HG03103 (cell line): ENCODE data around the gene EIF4G3.
"Not testable (repeated sequence)": the region's sequence is repeated elsewhere in the genome, so short reads cannot be mapped to it uniquely, and the experiment has no call there.

Source experiments
- ATAC-seq: cut with Tn5 transposase; IDR thresholded peaks from one replicate; pipeline ENCODE4 v1.9.1; 2021; ENCODE audit warnings: low read depth; ENCODE audit not compliant: unreplicated experiment

Gene EIF4G3

GRCh38 chr1:21189906-21190500 is 13.3 kb upstream of the EIF4G3 start:
- no peak for ATAC-seq

GRCh38 chr1:21189421-21189820 is 12.7 kb upstream of the EIF4G3 start:
- no peak for ATAC-seq

GRCh38 chr1:21188235-21188634 is 11.5 kb upstream of the EIF4G3 start:
- ATAC-seq: no peak

GRCh38 chr1:21185221-21185731 is 8.6 kb upstream of the EIF4G3 start:
- no peak for ATAC-seq

- ATAC-seq: no peak
Observed at GRCh38 chr1:21184276-21184675, 7.6 kb upstream of the EIF4G3 start.

GRCh38 chr1:21182181-21182731 is 5.6 kb upstream of the EIF4G3 start:
- ATAC-seq: no peak

GRCh38 chr1:21178271-21178670 is 1.6 kb upstream of the EIF4G3 start:
- ATAC-seq: not testable (repeated sequence)

GRCh38 chr1:21175670-21176581 is 771 bp downstream of the EIF4G3 start:
- peak; percentile 7 for ATAC-seq

GRCh38 chr1:21175324-21175669 is 1.4 kb downstream of the EIF4G3 start:
- no peak for ATAC-seq

GRCh38 chr1:21174654-21175323 is 1.9 kb downstream of the EIF4G3 start:
- ATAC-seq: no peak

GRCh38 chr1:21174230-21174629 is 2.5 kb downstream of the EIF4G3 start:
- ATAC-seq: no peak

- not testable (repeated sequence) for ATAC-seq
Observed at GRCh38 chr1:21173096-21173495, 3.6 kb downstream of the EIF4G3 start.

GRCh38 chr1:21170837-21171236 is 5.9 kb downstream of the EIF4G3 start:
- not testable (repeated sequence) for ATAC-seq

GRCh38 chr1:21168444-21168843 is 8.3 kb downstream of the EIF4G3 start:
- ATAC-seq: no peak

- no peak for ATAC-seq
Observed at GRCh38 chr1:21165646-21166045, 11.1 kb downstream of the EIF4G3 start.

GRCh38 chr1:21165076-21165475 is 11.6 kb downstream of the EIF4G3 start:
- no peak for ATAC-seq

- ATAC-seq: no peak
Observed at GRCh38 chr1:21164266-21164665, 12.4 kb downstream of the EIF4G3 start.

GRCh38 chr1:21162740-21163464 is 13.8 kb downstream of the EIF4G3 start:
- no peak for ATAC-seq

GRCh38 chr1:21161842-21162241 is 14.9 kb downstream of the EIF4G3 start:
- ATAC-seq: no peak

GRCh38 chr1:21160263-21160796 is 16.4 kb downstream of the EIF4G3 start:
- ATAC-seq: no peak
